Activated CD8-positive, alpha-beta memory T cell treated with anti-CD3 and anti-CD28 coated beads, Interleukin-2, amount 50 U/mL, for 48 hours (primary cell): Measurements from ENCODE around the gene SENP6.
"Not testable (repeated sequence)": the region's sequence is repeated elsewhere in the genome, so short reads cannot be mapped to it uniquely, and the experiment has no call there.

Source experiments
- DNase-seq: peaks from one replicate; pipeline ENCODE4 v3.0.0-alpha.2; 2020

Gene SENP6

GRCh38 chr6:75673884-75674283 is 72.2 kb downstream of the SENP6 start:
- DNase-seq = no peak

- DNase-seq = no peak
Observed at GRCh38 chr6:75676377-75676776, 74.7 kb downstream of the SENP6 start.

- not testable (repeated sequence) for DNase-seq
Observed at GRCh38 chr6:75682548-75682947, 80.9 kb downstream of the SENP6 start.

- DNase-seq = not testable (repeated sequence)
Observed at GRCh38 chr6:75683005-75683404, 81.3 kb downstream of the SENP6 start.

GRCh38 chr6:75687535-75687934 is 85.9 kb downstream of the SENP6 start:
- not testable (repeated sequence) for DNase-seq

- not testable (repeated sequence) for DNase-seq
Observed at GRCh38 chr6:75687937-75688336, 86.3 kb downstream of the SENP6 start.

DNA sequence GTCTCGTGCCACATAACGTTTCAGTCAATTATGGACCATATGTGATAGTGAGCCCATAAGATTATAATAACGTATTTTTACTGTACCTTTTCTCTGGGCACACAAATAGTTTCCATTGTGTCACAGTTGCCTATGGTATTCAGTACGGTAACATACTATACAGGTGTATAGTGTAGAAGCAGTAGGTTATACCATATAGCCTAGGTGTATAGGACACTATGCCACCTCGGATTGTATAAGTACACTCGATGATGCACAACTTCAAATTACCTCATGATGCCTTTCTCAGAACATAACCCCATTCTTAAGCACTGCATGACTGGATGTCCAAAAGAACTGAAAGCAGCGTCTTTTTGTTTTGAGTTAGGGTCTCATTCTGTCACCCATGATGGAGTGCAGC is 87.9 kb downstream of the SENP6 start:
- DNase-seq = no peak

DNA sequence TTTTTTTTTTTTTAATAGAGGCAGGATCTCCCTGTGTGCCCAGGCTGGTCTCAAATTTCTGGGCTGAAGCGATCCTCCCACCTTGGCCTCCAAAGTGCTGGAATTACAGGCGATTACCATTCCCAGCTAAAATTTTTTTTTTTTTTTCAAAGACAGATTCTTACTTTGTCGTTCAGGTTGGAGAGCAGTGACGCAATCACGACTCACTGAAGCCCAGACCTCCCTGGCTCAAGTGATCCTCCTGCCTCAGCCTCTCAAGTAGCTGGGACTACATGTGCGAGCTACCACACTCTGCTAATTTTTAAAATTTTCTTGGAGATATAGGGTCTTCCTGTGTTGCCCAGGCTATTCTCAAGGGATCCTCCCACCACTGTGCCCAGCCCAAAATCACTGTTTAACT is 89.3 kb downstream of the SENP6 start:
- no peak for DNase-seq

- no peak for DNase-seq
Observed at GRCh38 chr6:75693534-75693933, 91.9 kb downstream of the SENP6 start.

DNA sequence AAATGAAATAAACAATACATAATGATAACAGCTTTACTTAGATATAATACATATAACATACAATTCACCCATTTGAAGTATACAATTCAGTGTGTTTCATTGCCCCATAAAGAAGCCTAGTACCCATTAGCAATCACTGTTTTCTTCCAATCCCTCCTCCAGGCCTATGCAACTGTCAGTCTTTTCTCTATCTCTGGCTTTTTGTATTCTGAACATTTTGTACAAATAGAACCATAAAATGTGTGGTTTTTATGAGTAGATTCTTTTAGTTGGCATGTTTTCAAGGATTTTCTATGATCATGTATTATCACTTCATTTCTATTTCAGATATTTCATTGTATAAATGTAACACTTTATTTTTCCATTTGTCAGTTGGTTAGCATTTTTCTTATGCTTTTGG is 92.7 kb downstream of the SENP6 start:
- no peak for DNase-seq

GRCh38 chr6:75708334-75708733 is 106.7 kb downstream of the SENP6 start:
- not testable (repeated sequence) for DNase-seq

GRCh38 chr6:75711173-75711572 is 109.5 kb downstream of the SENP6 start:
- DNase-seq = no peak

DNA sequence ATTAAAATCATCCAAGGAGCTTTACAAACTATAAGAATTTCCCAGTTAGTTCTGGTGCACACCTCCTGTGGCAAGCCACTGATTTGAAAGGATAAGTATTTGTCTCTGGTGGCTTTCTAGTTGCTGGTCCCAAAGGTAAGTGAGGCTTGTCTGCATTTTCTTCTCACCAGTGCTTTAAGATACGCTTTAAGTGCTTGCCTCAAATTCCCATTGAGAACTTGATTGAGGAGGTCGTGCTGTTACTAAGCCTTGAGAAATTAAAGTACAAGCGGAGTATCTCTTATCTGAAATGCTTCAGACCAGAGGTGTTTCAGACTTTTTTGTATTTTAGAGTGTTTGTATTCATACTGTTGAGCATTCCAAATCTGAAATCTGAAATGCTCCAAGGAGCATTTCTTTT is 117.5 kb downstream of the SENP6 start:
- no peak for DNase-seq

DNA sequence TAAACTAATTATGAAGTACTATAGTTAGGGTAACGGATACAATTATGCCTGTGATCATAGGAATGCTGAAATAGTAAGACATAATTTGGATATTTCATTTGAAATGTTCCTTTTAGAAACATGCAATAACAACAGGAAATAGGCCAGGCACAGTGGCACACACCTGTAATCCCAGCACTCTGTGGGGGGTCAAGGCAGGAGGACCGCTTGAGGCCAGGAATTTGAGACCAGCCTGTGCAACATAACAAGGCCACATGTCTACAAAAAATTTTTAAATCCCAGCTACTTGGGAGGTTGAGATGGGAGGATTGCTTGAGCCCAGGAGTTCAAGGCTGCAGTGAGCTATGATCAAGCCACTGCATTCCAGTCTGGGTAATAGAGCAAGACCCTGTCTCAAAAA is 121.7 kb downstream of the SENP6 start:
- no peak for DNase-seq

DNA sequence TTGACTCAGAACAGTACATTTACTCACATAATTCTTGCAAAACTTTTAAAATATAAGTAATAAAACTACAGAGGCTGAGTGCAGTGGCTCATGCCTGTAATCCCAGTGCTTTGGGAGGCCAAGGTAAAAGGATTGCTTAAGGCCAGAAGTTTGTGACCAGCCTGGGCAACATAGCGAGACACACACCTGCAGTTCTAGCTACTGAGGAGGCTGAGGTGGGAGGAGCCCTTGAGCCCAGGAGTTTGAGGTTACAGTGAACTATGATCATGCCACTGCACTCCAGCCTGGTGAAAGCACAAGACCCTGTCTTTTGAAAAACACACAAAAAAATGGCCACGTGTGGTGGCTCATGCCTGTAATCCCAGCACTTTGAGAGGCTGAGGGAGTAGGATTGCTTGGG is 125.5 kb downstream of the SENP6 start:
- DNase-seq = no peak

GRCh38 chr6:75731029-75731428 is 129.3 kb downstream of the SENP6 start:
- not testable (repeated sequence) for DNase-seq

DNA sequence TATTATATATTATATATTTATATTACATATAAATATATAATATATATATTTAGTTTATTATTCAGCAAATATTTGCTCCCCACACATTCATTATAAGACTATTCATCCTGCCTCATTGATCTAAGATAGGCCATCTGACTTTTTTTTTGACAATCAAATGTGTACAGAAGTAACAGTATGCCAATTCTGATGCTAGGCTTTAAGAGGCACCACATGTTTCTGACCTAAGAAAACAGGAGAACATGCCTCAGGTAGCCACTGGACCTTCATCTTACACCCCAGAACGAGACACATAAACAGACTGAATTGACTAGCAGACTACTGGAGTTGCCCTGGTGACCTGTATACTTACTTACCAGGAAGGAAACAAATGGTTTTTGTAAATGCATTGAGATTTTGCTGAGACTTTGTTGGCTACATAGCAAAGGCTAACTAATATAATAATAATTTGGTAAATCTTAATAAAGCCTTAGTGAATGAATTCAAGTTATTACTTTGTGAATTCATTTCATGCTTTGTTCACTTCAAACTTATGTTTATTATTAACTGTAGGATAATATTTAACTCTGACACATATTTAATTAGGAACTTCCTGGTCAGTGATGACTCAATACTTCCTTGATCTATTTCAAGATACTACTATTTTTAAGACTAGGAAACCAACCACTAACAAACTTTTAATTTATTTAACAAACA is 134.0 kb downstream of the SENP6 start:
- DNase-seq = no peak

DNA sequence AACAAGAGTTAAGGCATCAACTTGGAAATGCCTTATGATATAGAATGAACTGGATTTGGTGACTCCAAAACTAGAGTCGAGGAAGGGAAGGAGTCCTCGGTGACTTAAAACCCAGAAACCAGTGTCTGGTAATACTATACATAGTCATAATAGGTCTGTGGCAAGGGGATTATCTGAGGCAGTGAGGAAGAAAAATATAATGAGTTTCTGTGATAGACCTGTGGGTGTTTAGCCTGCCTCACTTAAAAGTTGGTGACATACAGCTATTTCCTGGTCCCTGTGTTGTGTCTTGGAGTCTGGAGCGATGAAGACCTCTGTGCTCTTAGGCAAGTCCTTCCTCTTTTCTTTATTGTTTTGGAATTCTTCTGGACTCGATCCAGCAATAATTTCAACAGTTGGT is 142.3 kb downstream of the SENP6 start:
- DNase-seq = no peak

GRCh38 chr6:75745404-75745803 is 143.7 kb downstream of the SENP6 start:
- DNase-seq = no peak

GRCh38 chr6:75746221-75746620 is 144.5 kb downstream of the SENP6 start:
- DNase-seq = no peak

DNA sequence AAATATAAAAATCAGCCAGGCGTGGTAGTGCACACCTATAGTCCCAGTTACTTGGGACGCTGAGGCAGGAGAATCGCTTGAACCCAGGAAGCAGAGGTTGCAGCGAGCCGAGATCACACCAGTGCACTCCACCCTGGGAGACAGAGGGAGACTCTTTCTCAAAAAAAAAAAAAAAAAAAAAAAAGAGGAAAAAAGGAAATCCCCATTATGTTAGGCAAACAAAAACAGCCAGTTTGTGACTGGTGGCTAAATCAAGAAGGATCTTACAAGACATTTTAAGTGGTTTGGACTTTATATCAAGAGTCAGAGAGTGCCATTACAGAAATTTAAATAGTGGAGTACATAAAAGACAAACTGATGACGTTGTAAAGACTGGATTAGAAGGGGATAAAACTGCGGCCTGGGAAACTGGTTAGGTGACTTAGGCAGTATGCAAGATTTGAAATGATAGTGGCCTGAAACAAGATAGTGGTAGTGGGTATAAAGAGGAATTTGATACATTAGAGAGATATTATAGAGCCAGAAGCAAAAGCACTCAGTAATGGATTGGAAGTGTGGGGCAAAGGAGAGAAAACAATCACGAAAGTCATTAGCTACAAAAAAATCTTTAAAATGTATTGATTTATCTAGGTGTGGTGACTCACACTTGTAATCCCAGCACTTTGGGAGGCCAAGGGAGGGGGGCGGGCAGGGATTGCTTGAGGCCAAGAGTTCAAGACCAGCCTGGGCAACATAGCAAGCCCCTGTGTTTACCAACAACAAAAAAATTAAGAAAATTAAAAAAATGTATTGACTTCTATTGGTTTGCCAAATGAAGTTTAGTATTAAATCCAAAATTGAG is 145.7 kb downstream of the SENP6 start:
- no peak for DNase-seq

DNA sequence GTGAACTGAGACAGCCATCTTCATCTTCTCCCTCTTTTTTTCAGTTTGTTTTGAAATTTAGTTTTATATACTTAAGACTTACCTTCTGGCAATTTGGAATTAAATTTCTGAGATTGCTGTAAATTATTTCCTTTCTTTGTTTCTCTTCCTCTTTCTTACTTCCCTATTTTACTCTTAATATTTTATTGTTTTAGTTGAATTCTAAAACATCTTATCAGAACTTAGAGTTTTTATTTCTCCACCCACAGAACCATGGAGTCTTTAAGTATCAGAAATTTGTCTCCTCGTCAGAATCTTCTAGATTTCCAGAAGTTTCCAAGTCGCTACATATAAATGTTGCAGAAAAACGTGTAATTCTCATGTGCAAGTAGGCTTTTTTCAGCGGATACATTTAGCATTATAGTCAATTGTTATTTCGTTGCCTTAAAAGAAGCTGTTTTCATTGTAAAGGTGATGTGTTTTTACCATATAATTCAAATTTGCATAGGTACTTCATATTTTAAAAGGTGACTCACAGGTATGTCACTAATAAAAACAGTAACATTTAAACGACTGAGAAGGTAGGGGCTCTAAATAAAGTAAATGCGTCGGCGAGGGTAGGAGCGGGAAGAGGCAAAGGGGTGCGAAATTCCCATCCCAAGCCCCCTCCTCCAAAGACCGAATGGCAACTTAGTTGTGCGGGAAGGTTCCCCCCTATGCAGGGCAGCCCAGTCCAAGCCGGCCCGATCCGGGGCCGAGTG is 146.5 kb downstream of the SENP6 start:
- no peak for DNase-seq

DNA sequence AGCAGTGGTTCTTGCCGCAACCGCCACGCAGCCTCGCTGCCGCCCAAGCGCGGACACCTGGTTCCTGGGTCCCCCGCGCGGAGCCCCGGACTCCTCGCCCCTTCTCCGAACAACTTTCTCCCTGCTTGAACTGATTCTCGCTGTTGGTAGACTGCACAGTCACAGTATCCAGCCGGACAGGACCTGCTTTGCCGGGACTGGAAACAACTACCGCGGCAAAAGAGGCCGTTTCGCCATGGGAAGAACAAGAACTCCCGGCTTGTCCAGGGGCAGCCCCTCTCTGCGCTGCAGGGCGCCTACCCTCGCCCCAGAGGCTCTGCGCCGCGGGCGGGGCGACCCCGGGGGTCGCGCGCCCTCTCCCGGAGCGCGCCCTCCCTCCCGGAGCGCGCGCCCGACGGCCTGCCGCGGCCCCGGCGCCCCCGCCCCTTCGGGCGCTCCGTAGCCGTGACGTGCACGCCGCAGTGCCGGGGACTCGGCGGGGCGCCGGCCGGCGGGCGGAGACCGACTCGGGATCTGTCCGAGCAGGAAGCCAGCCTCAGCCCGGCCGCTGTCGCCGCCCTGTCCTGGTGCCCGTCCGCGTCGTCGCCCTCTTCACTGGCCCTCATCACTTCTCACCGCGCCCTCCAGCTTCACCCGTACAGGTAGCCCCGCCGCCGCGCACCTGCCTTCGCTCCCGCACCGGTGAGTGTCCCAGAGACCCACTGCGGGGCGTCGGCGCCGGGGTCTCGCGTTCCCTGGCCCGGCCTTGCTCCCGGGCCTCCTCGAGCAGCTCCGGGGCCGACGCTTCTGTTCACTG is 147.3 kb downstream of the SENP6 start, which contains the start of gene MYO6:
Gene MYO6 (plus strand): TSS at position 497 of the 796 bp plus-strand sequence. CDS start 68,309 bp downstream, outside the sequence.
- peak; percentile 70 for DNase-seq
